NCI-H2081 treated with DMSO at 0.1 percent for 48 hours (cell line): Measurements from ENCODE around the gene SREK1IP1.

Experiments
- DNase-seq: peaks from one replicate; lab custom pipeline; 2025; lab: John Stamatoyannopoulos, UW

SREK1IP1 gene

DNA sequence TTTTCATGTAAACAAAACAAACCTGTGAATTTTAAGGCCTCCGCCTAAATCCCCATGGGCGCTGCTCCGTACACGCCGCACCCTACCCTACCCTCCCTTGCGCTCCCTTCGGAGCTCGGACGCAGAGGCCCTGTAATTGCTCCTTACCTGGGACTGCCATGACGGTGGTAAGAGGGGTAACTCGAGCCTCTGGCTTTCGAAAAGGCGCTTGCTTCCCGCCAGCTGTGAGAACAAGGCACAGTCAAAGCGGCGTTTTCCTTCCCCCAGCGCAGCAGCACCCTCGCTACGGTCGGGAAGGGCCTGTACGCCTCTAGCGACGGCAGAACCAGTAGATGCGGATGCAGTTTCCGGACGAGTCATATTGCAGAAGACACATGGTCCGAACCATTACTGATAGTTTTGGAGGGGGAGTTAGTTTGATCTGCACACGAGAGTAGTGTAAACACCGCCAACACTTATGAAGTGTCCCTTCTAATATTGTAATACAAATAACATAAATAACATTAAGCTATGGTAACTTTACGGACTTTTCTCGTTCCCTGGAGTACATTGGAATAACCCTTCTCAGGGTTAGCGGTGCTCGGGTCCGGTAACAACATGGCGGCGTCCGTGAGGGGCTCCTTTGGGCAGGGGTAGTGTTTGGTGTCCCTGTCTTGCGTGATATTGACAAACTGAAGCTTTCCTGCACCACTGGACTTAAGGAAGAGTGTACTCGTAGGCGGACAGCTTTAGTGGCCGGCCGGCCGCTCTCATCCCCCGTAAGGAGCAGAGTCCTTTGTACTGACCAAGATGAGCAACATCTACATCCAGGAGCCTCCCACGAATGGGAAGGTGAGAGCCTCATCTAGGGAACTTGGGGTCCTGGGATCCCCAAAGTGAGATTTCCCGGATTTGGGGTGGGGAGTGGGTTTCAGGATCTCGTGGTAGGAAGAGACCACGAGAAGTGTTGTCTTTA lies at the start of gene SREK1IP1, which contains the start of gene CWC27:
SREK1IP1 (minus strand) TSS at position 334 of the 955 bp plus-strand sequence; CDS start at position 160, 174 bp downstream.
CWC27 (plus strand) TSS at position 573 of the 955 bp plus-strand sequence; CDS start at position 790, 217 bp downstream.
- DNase-seq: peak; percentile 43

DNA sequence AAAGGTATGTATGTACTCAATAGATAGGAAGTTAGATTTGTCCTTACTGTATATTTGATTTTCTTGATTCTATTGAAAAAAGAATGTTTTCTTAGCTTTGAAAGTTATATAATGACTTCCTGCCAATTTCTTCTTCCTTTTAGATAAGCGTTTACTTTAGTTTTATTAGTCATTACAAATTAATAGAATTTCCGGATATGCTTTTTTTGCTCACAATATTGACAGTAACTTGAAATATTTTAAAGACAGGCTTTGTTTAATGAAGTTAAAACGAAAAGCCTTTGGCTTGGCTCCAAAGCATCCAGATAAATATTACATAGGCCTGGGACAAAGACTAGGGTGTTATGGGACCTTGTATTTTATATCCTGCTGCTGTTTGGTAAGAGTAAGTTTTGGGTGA lies 49.8 kb upstream of the SREK1IP1 start:
- DNase-seq: no peak

- no peak for DNase-seq
Measured at GRCh38 chr5:64814073-64814472, 45.6 kb upstream of the SREK1IP1 start.

DNA sequence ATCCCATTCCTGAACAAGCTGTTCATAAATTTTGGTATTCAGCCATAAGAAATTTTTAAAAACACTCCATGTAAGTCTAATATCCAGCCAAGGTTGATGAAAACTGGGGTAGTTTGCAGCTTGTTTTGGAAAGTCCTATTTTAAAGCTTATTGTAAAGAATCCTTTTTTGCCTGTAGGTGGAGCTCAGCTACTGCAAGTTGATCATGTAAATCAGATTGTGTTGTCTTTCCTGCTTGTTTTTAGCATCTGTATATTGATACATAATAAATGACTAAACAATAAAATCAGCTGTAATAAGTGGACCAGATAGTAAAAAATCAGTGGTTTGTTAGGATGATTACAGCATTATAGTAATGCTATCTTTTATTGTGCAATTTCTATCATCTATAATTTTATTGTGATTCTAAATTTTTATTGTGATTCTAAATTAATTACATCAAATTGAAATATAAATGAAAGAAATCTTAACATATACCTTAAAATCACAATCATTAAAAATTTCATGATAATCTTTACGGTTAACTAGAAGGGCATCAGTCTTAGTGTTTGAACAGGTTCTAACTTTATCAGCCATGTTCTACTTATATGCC lies 42.7 kb upstream of the SREK1IP1 start:
- no peak for DNase-seq

GRCh38 chr5:64807520-64807919 lies 39.0 kb upstream of the SREK1IP1 start:
- DNase-seq: no peak

- no peak for DNase-seq
Measured at GRCh38 chr5:64806537-64806936, 38.0 kb upstream of the SREK1IP1 start.

GRCh38 chr5:64800926-64801325 lies 32.4 kb upstream of the SREK1IP1 start:
- no peak for DNase-seq

DNA sequence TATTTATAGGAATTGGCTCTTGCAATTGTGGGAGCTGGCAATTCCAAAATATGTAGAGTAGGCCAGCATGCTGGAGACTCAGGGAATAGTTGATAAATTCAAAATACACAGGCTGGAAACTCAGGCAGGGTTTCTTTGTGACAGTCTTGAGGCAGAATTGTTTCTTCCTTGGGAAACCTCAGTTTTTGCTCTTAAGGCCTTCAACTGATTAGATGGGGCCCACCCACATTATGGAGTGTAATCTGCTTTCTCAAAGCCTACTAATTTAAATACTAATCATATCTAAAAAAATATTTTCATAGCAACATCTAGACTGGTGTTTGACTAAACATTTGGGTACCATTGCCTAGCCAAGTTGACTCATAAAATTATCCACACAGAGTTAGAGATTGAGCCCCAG lies 27.8 kb upstream of the SREK1IP1 start:
- DNase-seq: no peak

DNA sequence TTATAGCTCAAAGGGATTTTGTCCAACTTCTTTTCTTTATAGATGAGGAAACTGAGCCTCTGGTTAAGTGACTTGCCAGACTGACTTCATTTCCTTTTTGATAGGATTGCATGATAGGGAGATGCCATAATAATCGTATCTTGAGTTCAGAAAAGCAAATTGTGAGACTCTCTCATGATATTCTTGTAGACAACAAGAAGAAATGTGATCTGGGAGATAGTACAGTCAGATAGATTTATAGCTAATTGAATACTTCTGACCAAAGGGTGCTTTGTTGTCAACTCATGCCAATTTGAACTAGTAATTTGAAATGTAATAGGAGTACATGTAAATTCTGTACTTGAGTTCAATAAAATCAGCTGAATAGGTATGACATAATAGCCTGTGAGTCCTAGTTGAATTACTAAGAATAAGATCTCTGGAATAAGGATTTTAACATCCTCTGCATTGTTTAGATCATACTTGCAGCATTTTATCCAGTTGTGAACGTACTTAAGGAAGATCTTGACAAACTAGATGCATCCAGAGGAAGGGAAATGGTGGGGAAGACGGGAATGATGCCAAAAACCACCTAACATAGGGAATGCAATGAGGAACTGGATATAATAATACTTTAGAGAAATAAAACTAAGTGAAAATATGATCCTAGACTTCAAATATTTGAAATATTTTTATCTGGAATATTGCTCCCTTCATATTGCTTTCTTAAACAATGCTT lies 25.7 kb upstream of the SREK1IP1 start:
- DNase-seq: no peak

GRCh38 chr5:64792469-64792868 lies 24.0 kb upstream of the SREK1IP1 start:
- no peak for DNase-seq

- DNase-seq: no peak
Measured at GRCh38 chr5:64790210-64790609, 21.7 kb upstream of the SREK1IP1 start.

DNA sequence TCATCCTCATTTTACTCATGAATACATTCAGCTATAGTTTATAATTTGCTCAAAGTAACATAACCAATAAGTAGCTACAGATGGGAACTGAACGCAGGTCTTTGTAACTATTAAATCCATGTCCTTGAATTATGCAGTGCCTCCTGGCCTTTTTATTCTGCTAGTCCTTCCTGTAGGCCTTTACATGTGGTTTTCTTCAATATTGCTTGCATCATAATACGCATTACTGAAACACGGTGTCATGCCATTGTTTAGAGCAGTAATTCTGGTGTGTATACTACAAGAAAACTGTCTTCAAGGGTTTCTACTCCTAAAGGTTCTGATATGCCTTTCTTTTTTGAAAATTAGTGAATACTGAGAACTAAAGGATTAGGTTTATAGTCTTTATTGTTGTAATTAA lies 21.0 kb upstream of the SREK1IP1 start:
- no peak for DNase-seq

DNA sequence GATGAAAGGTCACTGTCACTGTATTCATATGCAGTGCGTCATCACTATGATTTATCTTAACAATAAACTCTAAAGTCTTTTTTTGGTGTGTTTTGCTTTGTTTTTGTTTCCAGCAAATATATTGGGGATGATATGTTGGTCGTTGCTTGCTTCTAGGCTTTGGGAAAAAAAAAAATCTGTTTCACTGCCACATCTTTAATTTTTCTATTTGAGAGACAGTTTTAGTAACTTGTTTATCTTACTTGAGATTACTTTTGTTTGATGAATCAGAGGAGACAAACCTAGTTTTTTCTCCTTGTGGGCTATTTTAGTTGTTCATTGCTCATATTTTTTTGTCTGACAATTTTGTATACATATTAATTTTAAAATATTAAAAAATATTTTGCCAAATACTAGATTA lies 19.7 kb upstream of the SREK1IP1 start:
- no peak for DNase-seq

DNA sequence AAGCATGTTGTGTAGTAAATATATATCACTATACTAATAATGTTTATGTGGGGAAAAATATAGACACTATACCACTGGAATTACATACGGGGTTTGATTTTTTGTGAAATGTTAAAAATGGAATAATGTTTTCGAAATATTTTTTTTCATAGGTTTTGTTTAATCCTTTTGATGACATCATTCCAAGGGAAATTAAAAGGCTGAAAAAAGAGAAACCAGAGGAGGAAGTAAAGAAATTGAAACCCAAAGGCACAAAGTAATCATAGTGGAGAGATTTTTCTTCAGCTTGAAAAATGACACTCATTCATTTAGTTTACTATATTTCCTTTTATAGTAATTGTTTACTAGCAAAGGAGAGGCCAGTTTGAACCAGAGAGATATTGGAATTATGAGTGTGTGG lies 17.9 kb upstream of the SREK1IP1 start:
- no peak for DNase-seq

- DNase-seq: peak; percentile 4
Measured at GRCh38 chr5:64784451-64785025, 16.0 kb upstream of the SREK1IP1 start.

- DNase-seq: no peak
Measured at GRCh38 chr5:64775291-64775690, 6.8 kb upstream of the SREK1IP1 start.

- no peak for DNase-seq
Measured at GRCh38 chr5:64773533-64773932, 5.0 kb upstream of the SREK1IP1 start.

DNA sequence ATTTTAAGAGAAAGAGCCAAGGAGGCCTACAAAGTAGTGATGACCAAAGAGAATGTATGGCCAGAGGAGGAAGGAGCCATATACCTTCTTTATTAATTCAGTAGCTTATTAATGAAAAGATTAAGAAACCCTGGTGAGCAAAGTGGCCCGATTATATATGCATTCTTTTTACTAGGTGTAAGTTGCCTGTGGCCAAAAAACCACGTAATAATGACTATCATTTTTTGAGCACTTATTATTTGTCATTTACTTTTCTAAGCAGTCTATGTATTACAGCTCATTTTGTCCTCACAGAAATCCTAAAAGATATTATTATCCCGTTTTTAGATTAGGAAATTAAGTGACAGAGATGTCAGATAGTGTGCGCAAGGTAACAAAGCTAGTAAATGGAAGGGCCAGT lies 3.2 kb upstream of the SREK1IP1 start:
- no peak for DNase-seq

DNA sequence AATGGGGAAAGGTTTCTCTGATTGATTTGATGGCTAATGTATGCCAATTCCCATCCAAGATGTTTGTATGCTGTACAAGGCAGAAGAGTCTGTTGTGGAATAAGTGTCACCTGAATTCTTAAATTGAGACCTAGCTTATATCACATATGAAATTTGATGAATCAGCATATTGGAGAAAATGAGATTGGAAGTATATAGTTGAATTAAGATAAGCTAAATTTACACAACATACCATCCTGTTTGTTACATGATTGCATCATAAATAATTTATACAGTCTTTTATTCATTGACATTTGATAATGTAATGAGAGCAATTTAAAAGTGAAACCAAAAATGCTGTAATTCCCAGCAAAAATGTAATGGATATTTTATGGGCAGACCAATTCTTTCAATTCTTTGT lies 1.4 kb upstream of the SREK1IP1 start:
- no peak for DNase-seq

GRCh38 chr5:64767959-64768357 lies 533 bp downstream of the SREK1IP1 start:
- DNase-seq: no peak

GRCh38 chr5:64766941-64767340 lies 1.6 kb downstream of the SREK1IP1 start:
- no peak for DNase-seq

GRCh38 chr5:64765804-64766504 lies 2.5 kb downstream of the SREK1IP1 start:
- no peak for DNase-seq
